Mucosa of descending colon (tissue), 3 donors: ENCODE results near the gene SOBP. TPM values are rescaled to one million over a fixed set of nuclear protein-coding genes. Genes with fewer than 3 reads are reported as not detected.

ENCODE experiments used
- ATAC-seq: fragments of 200-7000 bp; cut with Tn5 transposase; one replicate; pipeline ENCODE4 v1.9.1; 2020; ENCODE audit warnings: mild to moderate bottlenecking, moderate library complexity
- DNase-seq, 3 donors: peaks; one replicate each; pipeline ENCODE4 v3.0.0-alpha.2; 2020
- H3K36me3 ChIP-seq: fragments of 200-600 bp; one replicate; pipeline ENCODE4 v1.8.0; 2021; ENCODE audit warnings: low read depth, mild to moderate bottlenecking
- H3K4me1 ChIP-seq: fragments of 200-600 bp; one replicate; pipeline ENCODE4 v1.8.0; 2021; ENCODE audit warnings: low read depth, mild to moderate bottlenecking
- H3K4me3 ChIP-seq: fragments of 200-600 bp; one replicate; pipeline ENCODE4 v1.8.0; 2021; ENCODE audit warnings: mild to moderate bottlenecking
- H3K9me3 ChIP-seq: fragments of 200-600 bp; one replicate; pipeline ENCODE4 v1.8.0; 2021; ENCODE audit warnings: mild to moderate bottlenecking
- intact Hi-C, 2 donors: fragments of 100-400 bp; cut with DNase I in 1 of 2; cut with micrococcal nuclease in 1 of 2; formaldehyde crosslinking; loops; one replicate each; pipeline versions ENCODE4 v1.11.0 to v1.11.1; 2022; cut with DNase I, micrococcal nuclease
- total RNA-seq, 3 donors: library from RNA; stranded (reverse); fragmentation: NEBNext Ultra II Directional in 2 of 3; extraction: Animal tissue kit (Norgen Biotek cat#: 25700) in 2 of 3; gene quantifications; one replicate each; pipeline versions ENCODE4 v1.2.1 to v1.2.4, GENCODE V29; 2021 to 2023
- TF ChIP-seq, protein P1 (sequence below): fragments of 200-600 bp; IDR thresholded peaks from one replicate; pipeline ENCODE4 v1.8.0; 2022; ENCODE audit warnings: antibody characterized with exemption, mild to moderate bottlenecking
- donor health status: DM: no; HTN: no; CAD: no; lungs with moderate emphysema.
- donor health status: DM: no; HTN: no; CAD: no.
- donor health status: DM: no; HTN: yes; CAD: no.

SOBP gene
- total RNA-seq, 3 donors from 2014 or later, result 1.2 to 31.5 (median 2.5) TPM

DNA sequence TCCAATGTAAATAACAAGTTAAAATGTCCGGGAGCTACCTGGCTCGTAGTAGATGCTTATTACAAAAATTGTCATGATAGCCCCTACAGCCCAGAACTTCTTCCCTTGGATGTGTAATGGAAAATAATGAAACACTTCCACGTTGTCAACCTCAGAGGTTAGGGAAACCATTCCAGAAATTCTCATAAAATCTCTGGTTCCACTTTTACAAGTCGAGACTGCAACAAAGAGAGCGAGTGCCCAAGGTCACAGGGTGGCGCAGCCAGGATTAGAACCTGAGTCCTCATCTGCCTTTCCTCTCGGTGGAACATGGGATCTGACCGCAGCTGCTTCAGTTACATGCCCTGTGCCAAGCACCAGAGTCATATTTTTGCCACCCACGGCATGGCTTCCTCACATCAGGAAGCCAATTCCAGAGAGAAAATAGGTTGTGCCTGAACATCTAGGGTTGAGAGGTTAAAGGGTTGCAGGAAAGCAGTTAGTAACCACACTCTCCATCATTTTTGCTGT lies 157.6 kb downstream of the SOBP start:
- H3K36me3 ChIP-seq, result no peaks in the 10 kb centered on the region
- no peaks in the 10 kb centered on the region for H3K9me3 ChIP-seq
- ATAC-seq (no peak), DNase-seq (no peak)
- intact Hi-C loops, result no loop called here
- TF ChIP-seq, protein P1, sequence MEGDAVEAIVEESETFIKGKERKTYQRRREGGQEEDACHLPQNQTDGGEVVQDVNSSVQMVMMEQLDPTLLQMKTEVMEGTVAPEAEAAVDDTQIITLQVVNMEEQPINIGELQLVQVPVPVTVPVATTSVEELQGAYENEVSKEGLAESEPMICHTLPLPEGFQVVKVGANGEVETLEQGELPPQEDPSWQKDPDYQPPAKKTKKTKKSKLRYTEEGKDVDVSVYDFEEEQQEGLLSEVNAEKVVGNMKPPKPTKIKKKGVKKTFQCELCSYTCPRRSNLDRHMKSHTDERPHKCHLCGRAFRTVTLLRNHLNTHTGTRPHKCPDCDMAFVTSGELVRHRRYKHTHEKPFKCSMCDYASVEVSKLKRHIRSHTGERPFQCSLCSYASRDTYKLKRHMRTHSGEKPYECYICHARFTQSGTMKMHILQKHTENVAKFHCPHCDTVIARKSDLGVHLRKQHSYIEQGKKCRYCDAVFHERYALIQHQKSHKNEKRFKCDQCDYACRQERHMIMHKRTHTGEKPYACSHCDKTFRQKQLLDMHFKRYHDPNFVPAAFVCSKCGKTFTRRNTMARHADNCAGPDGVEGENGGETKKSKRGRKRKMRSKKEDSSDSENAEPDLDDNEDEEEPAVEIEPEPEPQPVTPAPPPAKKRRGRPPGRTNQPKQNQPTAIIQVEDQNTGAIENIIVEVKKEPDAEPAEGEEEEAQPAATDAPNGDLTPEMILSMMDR, result no peak
- peaks cover 1% of the 10 kb centered on the region for H3K4me1 ChIP-seq
- no peak overlapping the region for H3K4me3 ChIP-seq

DNA sequence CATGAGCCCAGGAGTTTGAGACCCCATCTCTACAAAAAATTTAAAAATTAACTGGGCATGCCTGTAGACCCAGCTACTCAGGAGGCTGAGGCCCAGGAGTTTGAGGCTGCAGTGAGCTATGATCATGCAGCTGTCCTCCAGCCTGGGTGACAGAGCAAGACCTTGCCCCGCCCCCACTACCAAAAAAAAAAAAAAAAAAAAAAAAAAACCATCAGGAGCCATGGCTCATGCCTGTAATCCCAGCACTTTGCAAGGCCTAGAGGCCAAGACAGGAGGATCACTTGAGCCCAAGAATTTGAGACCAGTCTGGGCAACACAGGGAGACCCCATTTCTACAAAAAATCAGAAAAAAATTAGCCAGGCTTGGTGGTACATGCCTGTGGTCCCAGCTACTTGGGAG lies 159.1 kb downstream of the SOBP start:
- no peak for DNase-seq
- intact Hi-C loops, result no loop called here
- TF ChIP-seq, protein P1, result no peak
- no peak for ATAC-seq
- Histone ChIP-seq H3K4me1 (peaks cover 11% of the 10 kb centered on the region), H3K9me3 (no peaks in the 10 kb centered on the region), H3K36me3 (no peaks in the 10 kb centered on the region), H3K4me3 (no peak overlapping the region)

DNA sequence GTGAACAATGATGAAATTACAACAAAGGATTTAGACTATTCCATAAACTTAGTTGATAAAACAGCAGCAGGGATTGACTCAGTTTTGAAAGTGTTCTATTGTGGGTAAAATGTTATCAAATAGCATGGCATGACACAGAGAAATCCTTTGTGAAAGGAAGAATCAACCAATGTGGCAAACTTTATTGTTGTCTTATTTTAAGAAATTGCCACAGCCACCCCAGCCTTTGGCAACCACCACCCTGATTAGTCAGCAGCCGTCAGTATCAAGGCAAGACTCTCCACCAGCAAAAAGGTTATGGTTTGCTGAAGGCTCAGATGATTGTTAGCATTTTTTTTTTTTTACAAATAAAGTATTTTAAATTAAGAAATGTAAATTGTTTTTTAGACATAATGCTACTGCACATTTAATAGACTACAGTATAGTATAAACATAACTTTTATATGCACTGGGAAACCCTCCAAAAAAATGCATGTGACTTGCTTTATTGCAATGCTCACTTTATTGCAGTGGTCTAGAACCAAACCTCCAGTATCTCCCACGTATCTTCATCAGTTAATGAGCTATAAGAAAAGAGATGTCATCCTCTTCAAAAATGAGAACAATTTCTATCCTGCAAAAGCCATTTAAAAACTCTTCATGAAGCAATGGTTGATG lies 162.7 kb downstream of the SOBP start:
- no peak overlapping the region for H3K4me3 ChIP-seq
- ATAC-seq (peak; percentile 42), DNase-seq (no peak)
- intact Hi-C loops, result no loop called here
- peaks cover 11% of the 10 kb centered on the region for H3K4me1 ChIP-seq
- TF ChIP-seq, protein P1, result no peak
- H3K36me3 ChIP-seq, result no peaks in the 10 kb centered on the region
- no peaks in the 10 kb centered on the region for H3K9me3 ChIP-seq

DNA sequence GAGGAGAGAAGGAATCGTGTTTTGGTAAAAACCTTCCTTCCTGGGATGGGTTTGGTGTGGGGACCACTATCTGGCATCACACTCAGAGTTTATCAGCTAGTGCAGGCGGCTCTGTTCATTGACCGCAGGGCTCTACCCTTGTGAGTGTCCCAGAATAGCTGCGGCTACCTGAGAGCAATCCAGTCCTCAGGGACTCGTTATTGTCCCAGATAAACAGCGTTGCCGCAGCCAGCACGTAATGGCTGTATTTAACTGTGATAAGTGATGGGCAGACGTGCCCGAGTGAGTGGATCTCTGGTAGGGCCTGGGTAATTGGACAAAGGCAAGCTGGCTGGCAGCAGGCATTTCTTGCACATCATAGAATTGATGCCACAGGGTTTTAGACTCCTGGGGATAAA lies 163.3 kb downstream of the SOBP start:
- intact Hi-C loops, result no loop called here
- Histone ChIP-seq H3K9me3 (no peaks in the 10 kb centered on the region), H3K4me3 (no peak overlapping the region), H3K4me1 (peaks cover 11% of the 10 kb centered on the region), H3K36me3 (no peaks in the 10 kb centered on the region)
- peak; percentile 35 for ATAC-seq
- TF ChIP-seq, protein P1, result no peak
- DNase-seq, result peak in 1 of 3 donors; percentile 29

DNA sequence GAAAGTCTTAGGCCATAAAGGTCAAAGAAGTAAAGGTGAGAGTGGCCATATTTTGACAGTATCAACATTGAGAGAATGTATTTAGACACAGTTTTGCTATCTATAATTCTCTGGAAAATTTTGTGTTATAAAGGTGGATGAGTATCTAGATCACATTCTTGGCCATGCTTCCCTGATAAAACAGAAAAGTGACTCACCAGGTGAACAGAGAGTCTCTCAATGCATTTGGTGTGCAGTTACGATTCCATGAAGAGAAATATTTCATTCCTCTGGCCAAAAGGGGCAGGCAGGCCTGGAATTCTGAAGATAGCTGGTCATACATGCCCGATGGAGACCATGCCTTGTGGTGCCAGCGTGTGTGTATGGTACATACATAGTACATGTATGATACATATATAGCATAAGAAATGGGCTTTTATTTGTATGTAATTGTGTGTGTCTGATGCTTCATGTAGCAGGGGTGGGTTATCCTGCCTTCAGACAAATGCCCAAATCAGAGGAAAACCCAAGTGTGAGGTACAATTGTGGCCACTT lies 164.0 kb downstream of the SOBP start:
- ATAC-seq, result peak; percentile 20

More for the DNA sequence above, 164.0 kb downstream of the SOBP start:
- TF ChIP-seq, protein P1, result no peak
- H3K9me3 ChIP-seq, result no peaks in the 10 kb centered on the region
- peaks cover 11% of the 10 kb centered on the region for H3K4me1 ChIP-seq
- DNase-seq, result no peak
- intact Hi-C loops, result no loop called here
- H3K4me3 ChIP-seq, result no peak overlapping the region
- H3K36me3 ChIP-seq, result no peaks in the 10 kb centered on the region
